ENCODE measurements around the gene HLA-DQA2.
"Not testable (repeated sequence)": the region's sequence is repeated elsewhere in the genome, so short reads cannot be mapped to it uniquely, and the experiment has no call there.

The HLA-DQA2 gene

GRCh38 chr6:32741031-32741960, at the start of gene HLA-DQA2:
HLA-DQA2 (plus strand) TSS chr6:32741391; CDS start chr6:32741444, 53 bp downstream.
- H3K27me3 ChIP-seq = peaks cover 11% of the 10 kb centered on the region
- no peak within 1 kb of the TSS for H3K27ac ChIP-seq
- H3K9me3 ChIP-seq = no peaks in the 10 kb centered on the region
- no peaks in the 10 kb centered on the region for H3K4me1 ChIP-seq (ENCODE audit: control insufficient read depth in 1 of 2, insufficient read depth in 1 of 2, low read depth in 1 of 2, low read length in 1 of 2)
- no peak within 1 kb of the TSS for H3K4me3 ChIP-seq (ENCODE audit: low read depth in 1 of 2, low read length in 1 of 2)
- TF ChIP-seq CTCF (IDR thresholded peaks at IDR 0.05) = no peak
- H3K36me3 ChIP-seq = no peaks in the 10 kb centered on the region

- no peaks in the 10 kb centered on the region for H3K4me1 ChIP-seq (ENCODE audit: control insufficient read depth in 1 of 2, insufficient read depth in 1 of 2, low read depth in 1 of 2, low read length in 1 of 2)
- no peak overlapping the region for H3K27ac ChIP-seq
- peaks cover 34% of the 10 kb centered on the region for H3K27me3 ChIP-seq
- no peaks in the 10 kb centered on the region for H3K36me3 ChIP-seq
- peak; percentile 27 for TF ChIP-seq CTCF (IDR thresholded peaks at IDR 0.05)
- no peaks in the 10 kb centered on the region for H3K9me3 ChIP-seq
- no peak overlapping the region for H3K4me3 ChIP-seq (ENCODE audit: low read depth in 1 of 2, low read length in 1 of 2)
Measured at GRCh38 chr6:32692019-32692418, 49.2 kb upstream of the HLA-DQA2 start.

GRCh38 chr6:32697031-32697430, 44.2 kb upstream of the HLA-DQA2 start:
- Histone ChIP-seq H3K9me3 (no peaks in the 10 kb centered on the region), H3K27me3 (peaks cover 57% of the 10 kb centered on the region), H3K27ac (no peak overlapping the region), H3K4me3 (ENCODE audit: low read depth in 1 of 2, low read length in 1 of 2) (no peak overlapping the region), H3K4me1 (ENCODE audit: control insufficient read depth in 1 of 2, insufficient read depth in 1 of 2, low read depth in 1 of 2, low read length in 1 of 2) (no peaks in the 10 kb centered on the region), H3K36me3 (no peaks in the 10 kb centered on the region)
- no peak for TF ChIP-seq CTCF (IDR thresholded peaks at IDR 0.05)

- H3K4me1 ChIP-seq (ENCODE audit: control insufficient read depth in 1 of 2, insufficient read depth in 1 of 2, low read depth in 1 of 2, low read length in 1 of 2) = no peaks in the 10 kb centered on the region
- no peak overlapping the region for H3K27ac ChIP-seq
- H3K36me3 ChIP-seq = no peaks in the 10 kb centered on the region
- H3K27me3 ChIP-seq = peaks cover 68% of the 10 kb centered on the region
- no peaks in the 10 kb centered on the region for H3K9me3 ChIP-seq
- TF ChIP-seq CTCF (IDR thresholded peaks at IDR 0.05) = peak; percentile 40
- H3K4me3 ChIP-seq (ENCODE audit: low read depth in 1 of 2, low read length in 1 of 2) = no peak overlapping the region
Measured at GRCh38 chr6:32700391-32701040, 40.7 kb upstream of the HLA-DQA2 start.

GRCh38 chr6:32703347-32703746, 37.8 kb upstream of the HLA-DQA2 start:
- TF ChIP-seq CTCF (IDR thresholded peaks at IDR 0.05) = no peak
- no peak overlapping the region for H3K27ac ChIP-seq
- no peaks in the 10 kb centered on the region for H3K4me1 ChIP-seq (ENCODE audit: control insufficient read depth in 1 of 2, insufficient read depth in 1 of 2, low read depth in 1 of 2, low read length in 1 of 2)
- peaks cover 41% of the 10 kb centered on the region for H3K27me3 ChIP-seq
- no peaks in the 10 kb centered on the region for H3K9me3 ChIP-seq
- H3K36me3 ChIP-seq = no peaks in the 10 kb centered on the region
- no peak overlapping the region for H3K4me3 ChIP-seq (ENCODE audit: low read depth in 1 of 2, low read length in 1 of 2)

GRCh38 chr6:32705164-32705563, 36.0 kb upstream of the HLA-DQA2 start:
- not testable (repeated sequence) for H3K4me1 ChIP-seq (ENCODE audit: control insufficient read depth in 1 of 2, insufficient read depth in 1 of 2, low read depth in 1 of 2, low read length in 1 of 2); H3K27ac ChIP-seq; H3K4me3 ChIP-seq (ENCODE audit: low read depth in 1 of 2, low read length in 1 of 2); H3K36me3 ChIP-seq; H3K9me3 ChIP-seq
- H3K27me3 ChIP-seq = peaks cover 37% of the 10 kb centered on the region

All from neutrophil (primary cell).